ENCODE results near the gene FAM234B.

GRCh38 chr12:12995088-12995487, 49.1 kb upstream of the FAM234B start:
- TF ChIP-seq CTCF (IDR thresholded peaks at IDR 0.05; ENCODE audit: poor library complexity, severe bottlenecking) (no peak), SMC3 (conservative IDR thresholded peaks at IDR 0.05; ENCODE audit: poor library complexity) (no peak), EP300 (conservative IDR thresholded peaks at IDR 0.05; ENCODE audit: poor library complexity, severe bottlenecking) (no peak), MXI1 (conservative IDR thresholded peaks at IDR 0.05; ENCODE audit: poor library complexity, severe bottlenecking) (no peak), POLR2AphosphoS5 (IDR thresholded peaks at IDR 0.05) (no peak), EZH2 (IDR thresholded peaks at IDR 0.05; ENCODE audit: borderline replicate concordance, insufficient read depth, low read length, poor library complexity, severe bottlenecking) (no peak), RAD21 (conservative IDR thresholded peaks at IDR 0.05) (no peak), REST (IDR thresholded peaks at IDR 0.05; ENCODE audit: borderline replicate concordance) (no peak), TAF1 (IDR thresholded peaks at IDR 0.05; ENCODE audit: low read depth) (no peak)
